GM23338 (cell line): ENCODE data around the gene PERCC1. TPM values are rescaled to one million over a fixed set of nuclear protein-coding genes. Genes with fewer than 3 reads are reported as not detected.

Source experiments
- ATAC-seq: fragments of 200-7000 bp; cut with Tn5 transposase; 3 replicates; pipeline ENCODE4 v1.9.1; 2020
- DNase-seq: peaks from one replicate; pipeline ENCODE4 v3.0.0-alpha.2; 2015; ENCODE audit warnings: low spot score
- H2AFZ ChIP-seq: fragments of 200-600 bp; sonication (generic); 2 replicates; pipeline ENCODE4 v1.8.0; 2016; ENCODE audit warnings: antibody characterized with exemption, mild to moderate bottlenecking, moderate library complexity
- H3F3A ChIP-seq: fragments of 200-600 bp; sonication (generic); replicated peaks from 2 replicates; pipeline ENCODE4 v1.8.0; 2017; ENCODE audit warnings: antibody characterized with exemption, mixed run types, low read depth
- H3K27ac ChIP-seq: fragments of 200-600 bp; sonication (generic); 2 replicates; pipeline ENCODE4 v1.6.1; 2016; ENCODE audit warnings: low read depth
- H3K27me3 ChIP-seq: fragments of 200-600 bp; sonication (generic); 2 replicates; pipeline ENCODE4 v1.8.0; 2016; ENCODE audit warnings: mild to moderate bottlenecking, mixed run types, moderate library complexity; ENCODE audit not compliant: insufficient read depth
- H3K36me3 ChIP-seq: fragments of 200-600 bp; sonication (generic); 2 replicates; pipeline ENCODE4 v1.8.0; 2016; ENCODE audit warnings: mild to moderate bottlenecking; ENCODE audit not compliant: insufficient read depth
- H3K4me1 ChIP-seq: fragments of 200-600 bp; sonication (generic); 2 replicates; pipeline ENCODE4 v1.8.0; 2016; ENCODE audit warnings: mild to moderate bottlenecking, moderate library complexity; ENCODE audit not compliant: insufficient read depth
- H3K4me2 ChIP-seq: fragments of 200-600 bp; sonication (generic); 2 replicates; pipeline ENCODE4 v1.7.1; 2017; ENCODE audit warnings: mixed run types
- H3K4me3 ChIP-seq: fragments of 200-600 bp; sonication (generic); 2 replicates; pipeline ENCODE4 v1.6.1; 2016; ENCODE audit warnings: mixed run types
- H3K79me2 ChIP-seq: fragments of 200-600 bp; sonication (generic); replicated peaks from 2 replicates; pipeline ENCODE4 v1.8.0; 2017; ENCODE audit warnings: mild to moderate bottlenecking; ENCODE audit not compliant: insufficient read depth
- H3K9me2 ChIP-seq: fragments of 200-600 bp; sonication (generic); 2 replicates; pipeline ENCODE4 v1.8.0; 2017; ENCODE audit not compliant: insufficient read depth
- H4K20me1 ChIP-seq: fragments of 200-600 bp; sonication (generic); replicated peaks from 2 replicates; pipeline ENCODE4 v1.8.0; 2017; ENCODE audit warnings: mild to moderate bottlenecking; ENCODE audit not compliant: insufficient read depth
- H3K27ac Mint-ChIP-seq: 2 replicates; pipeline ENCODE4 v1.8.0; 2020; ENCODE audit warnings: inconsistent platforms, mild to moderate bottlenecking, moderate library complexity, mixed read lengths
- H3K27me3 Mint-ChIP-seq: 3 replicates; pipeline ENCODE4 v1.8.0; 2022; ENCODE audit warnings: low read depth, mild to moderate bottlenecking, moderate library complexity, mixed read lengths, inconsistent platforms; ENCODE audit not compliant: insufficient read depth, poor library complexity
- H3K36me3 Mint-ChIP-seq: 3 replicates; pipeline ENCODE4 v1.8.0; 2021; ENCODE audit warnings: low read depth, mild to moderate bottlenecking, inconsistent platforms, moderate library complexity, mixed read lengths
- H3K4me1 Mint-ChIP-seq: 3 replicates; pipeline ENCODE4 v1.8.0; 2020; ENCODE audit warnings: mild to moderate bottlenecking, inconsistent platforms, mixed read lengths
- H3K4me3 Mint-ChIP-seq: 3 replicates; pipeline ENCODE4 v1.8.0; 2021; ENCODE audit warnings: moderate library complexity, mild to moderate bottlenecking, inconsistent platforms, mixed read lengths
- H3K9me3 Mint-ChIP-seq: 3 replicates; pipeline ENCODE4 v1.8.0; 2020; ENCODE audit warnings: moderate library complexity, mild to moderate bottlenecking, inconsistent platforms, mixed read lengths
- CREB1 ChIP-seq: fragments of 250-450 bp; sonication (Bioruptor Pico); IDR thresholded peaks from 2 replicates; pipeline ENCODE4 v1.5.0; 2020; ENCODE audit warnings: low read depth, mild to moderate bottlenecking, moderate library complexity
- EZH2phosphoT487 ChIP-seq: fragments of 200-600 bp; sonication (generic); IDR thresholded peaks from one replicate; pipeline ENCODE4 v1.8.1; 2018; ENCODE audit warnings: antibody characterized with exemption; ENCODE audit not compliant: unreplicated experiment
- JUNB ChIP-seq: IDR thresholded peaks from one replicate; pipeline ENCODE4 v1.6.1; 2016; ENCODE audit warnings: antibody characterized with exemption; ENCODE audit not compliant: unreplicated experiment
- NANOG ChIP-seq: IDR thresholded peaks from 2 replicates; pipeline ENCODE4 v1.6.1; 2016; ENCODE audit warnings: antibody characterized with exemption, borderline replicate concordance
- POLR2AphosphoS5 ChIP-seq: IDR thresholded peaks from 2 replicates; pipeline ENCODE4 v1.6.1; 2016; ENCODE audit warnings: antibody characterized with exemption, low read depth
- STAT1 ChIP-seq: IDR thresholded peaks from one replicate; pipeline ENCODE4 v1.6.1; 2016; ENCODE audit warnings: antibody characterized with exemption; ENCODE audit not compliant: unreplicated experiment
- ZNF114 ChIP-seq: fragments of 250-450 bp; sonication (Bioruptor Pico); IDR thresholded peaks from 2 replicates; pipeline ENCODE4 v1.5.0; 2020; ENCODE audit warnings: mild to moderate bottlenecking, moderate library complexity
- ZNF331 ChIP-seq: fragments of 250-450 bp; sonication (Bioruptor Pico); IDR thresholded peaks from 2 replicates; pipeline ENCODE4 v1.5.0; 2020; ENCODE audit warnings: low read depth, mild to moderate bottlenecking, moderate library complexity
- polyA plus RNA-seq: library from polyadenylated mRNA; unstranded; fragments of >200 nt; fragmentation: Nextera tagmentation; extraction: Ambion mirVana; gene quantifications from 2 replicates; pipeline ENCODE4 v1.2.1, GENCODE V29; 2016
- total RNA-seq: library from RNA; depleted of rRNA; stranded (reverse); fragments of >200 nt; shearing (Covaris generic); gene quantifications from 2 replicates; pipeline ENCODE4 v1.2.3, GENCODE V29; 2014
- TF ChIP-seq, protein P1 (sequence below), 2 experiments: fragments of 200-600 bp in 1 of 2; sonication (generic) in 1 of 2; conservative IDR thresholded peaks; 2 replicates each; pipeline versions ENCODE4 v1.5.1 to v1.6.1; 2016 to 2017; ENCODE audit warnings: antibody characterized with exemption in 2 of 2, low read depth in 2 of 2, mild to moderate bottlenecking in 2 of 2, moderate library complexity in 1 of 2
- TF ChIP-seq, protein P2 (sequence below): IDR thresholded peaks from 2 replicates; pipeline ENCODE4 v1.6.1; 2016; ENCODE audit warnings: antibody characterized with exemption
- TF ChIP-seq, protein P3 (sequence below): IDR thresholded peaks from one replicate; pipeline ENCODE4 v1.6.1; 2018; ENCODE audit warnings: antibody characterized with exemption; ENCODE audit not compliant: unreplicated experiment

PERCC1 gene
- total and polyA plus RNA-seq, 2 experiments from 2014 or later: not detected

DNA sequence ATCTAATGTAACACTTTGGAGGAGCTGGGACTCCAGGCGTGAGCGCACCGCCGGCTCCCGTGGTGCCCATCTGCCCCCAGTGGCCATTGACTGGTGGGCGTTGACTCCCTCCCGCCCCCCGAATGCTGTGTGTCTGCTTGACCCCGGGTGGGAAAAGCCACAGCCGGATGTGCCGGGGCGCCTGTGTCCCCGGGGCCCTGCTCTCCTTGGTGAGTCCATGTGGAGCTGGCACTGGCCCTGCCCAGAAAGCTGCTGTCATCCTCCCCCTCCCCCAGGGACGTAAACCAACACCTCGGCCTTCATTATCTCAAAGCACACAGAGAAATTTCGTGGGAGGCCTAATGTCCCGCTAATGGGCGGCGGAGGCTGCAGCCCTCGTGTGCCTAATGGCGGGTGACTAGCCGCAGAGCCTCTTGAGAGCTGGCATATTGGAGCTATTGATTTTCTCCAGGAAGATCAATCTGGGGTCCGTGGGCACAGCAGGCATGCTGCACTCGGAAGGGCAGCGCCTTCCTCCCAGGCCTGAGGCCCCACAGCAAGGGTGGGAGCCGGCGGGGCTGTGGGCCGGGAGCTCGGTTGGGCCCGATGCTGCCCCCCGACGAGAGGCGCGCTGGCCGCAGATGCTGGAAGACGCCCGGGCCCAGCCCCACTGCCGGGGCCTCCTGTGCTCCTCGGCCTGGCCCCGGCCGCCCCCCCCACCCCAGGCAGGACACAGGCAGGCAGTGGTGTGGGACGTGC lies 4.0 kb upstream of the PERCC1 start:
- no peaks in the 10 kb centered on the region for H3K36me3 ChIP-seq
- peak; percentile 38 for ATAC-seq
- peaks cover 8% of the 10 kb centered on the region for H3K27me3 Mint-ChIP-seq

DNA sequence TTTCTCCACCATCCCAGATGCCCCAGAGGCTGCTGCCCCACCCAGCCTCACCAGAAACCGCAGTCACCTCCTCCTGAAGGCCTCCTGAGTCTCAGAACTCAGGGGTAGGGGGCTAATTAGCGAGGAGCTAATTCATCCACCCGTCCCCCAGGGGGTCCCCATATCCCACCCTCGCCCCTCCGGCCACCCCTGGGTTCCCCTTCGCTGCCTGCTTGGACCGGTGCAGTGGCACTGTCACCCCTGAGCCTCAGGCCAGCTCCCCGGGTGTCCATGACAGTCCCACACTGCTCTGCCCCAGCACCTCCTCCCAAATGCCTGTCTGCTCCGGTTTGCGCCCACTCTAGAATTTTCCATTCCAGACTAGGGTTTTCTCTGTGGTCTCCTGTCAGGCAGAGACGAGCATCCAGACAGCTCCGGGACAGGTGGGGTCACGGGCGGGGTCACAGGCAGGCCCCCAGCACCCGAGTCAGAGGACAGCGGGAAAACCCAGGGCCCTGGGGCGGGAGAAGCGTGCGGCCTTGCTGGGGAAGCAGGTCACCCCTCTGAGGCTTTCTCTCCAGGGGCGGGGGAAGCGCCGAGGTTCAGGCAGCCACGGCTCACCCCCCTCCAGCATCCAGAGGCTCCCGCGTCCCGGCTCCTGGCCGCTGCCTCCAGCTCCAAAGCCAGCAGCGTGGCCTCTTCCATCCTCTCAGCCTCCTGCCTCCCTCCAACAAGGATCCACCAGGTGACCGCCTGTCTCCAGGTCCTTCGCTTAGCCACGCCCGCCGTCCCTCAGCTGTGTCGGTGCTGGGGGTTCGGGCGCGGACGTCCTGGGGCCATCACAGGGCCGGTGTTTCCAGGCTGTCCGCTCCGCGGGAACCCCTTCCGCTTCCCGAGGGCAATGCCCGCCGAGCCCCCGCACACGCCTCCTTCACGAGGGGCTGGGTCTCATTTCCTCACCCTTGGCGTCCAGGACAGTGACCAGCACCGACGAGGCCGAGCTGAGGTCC lies 3.1 kb upstream of the PERCC1 start:
- ATAC-seq (peak; percentile 2; the same call in 1 of the 3 replicates), DNase-seq (no peak)
- no peak overlapping the region for H3K27ac Mint-ChIP-seq
- Histone ChIP-seq H3K36me3 (no peaks in the 10 kb centered on the region), H3K4me3 (no peak overlapping the region), H3K4me1 (no peaks in the 10 kb centered on the region), H3K27me3 (no peaks in the 10 kb centered on the region), H2AFZ (peak overlapping the region; percentile 43), H3K4me2 (no peak overlapping the region), H3K9me2 (no peaks in the 10 kb centered on the region), H3F3A (no peaks in the 10 kb centered on the region), H4K20me1 (no peaks in the 10 kb centered on the region), H3K27ac (no peak overlapping the region), H3K79me2 (no peaks in the 10 kb centered on the region)
- H3K9me3 Mint-ChIP-seq: no peaks in the 10 kb centered on the region; the same call in 2 of the 3 replicates
- H3K4me1 Mint-ChIP-seq: no peaks in the 10 kb centered on the region
- peaks cover 9% of the 10 kb centered on the region for H3K27me3 Mint-ChIP-seq
- no peaks in the 10 kb centered on the region for H3K36me3 Mint-ChIP-seq
- no peak overlapping the region for H3K4me3 Mint-ChIP-seq
- TF ChIP-seq EZH2phosphoT487: no peak
- no peak for TF ChIP-seq STAT1
- no peak for TF ChIP-seq ZNF331
- TF ChIP-seq, protein P1, sequence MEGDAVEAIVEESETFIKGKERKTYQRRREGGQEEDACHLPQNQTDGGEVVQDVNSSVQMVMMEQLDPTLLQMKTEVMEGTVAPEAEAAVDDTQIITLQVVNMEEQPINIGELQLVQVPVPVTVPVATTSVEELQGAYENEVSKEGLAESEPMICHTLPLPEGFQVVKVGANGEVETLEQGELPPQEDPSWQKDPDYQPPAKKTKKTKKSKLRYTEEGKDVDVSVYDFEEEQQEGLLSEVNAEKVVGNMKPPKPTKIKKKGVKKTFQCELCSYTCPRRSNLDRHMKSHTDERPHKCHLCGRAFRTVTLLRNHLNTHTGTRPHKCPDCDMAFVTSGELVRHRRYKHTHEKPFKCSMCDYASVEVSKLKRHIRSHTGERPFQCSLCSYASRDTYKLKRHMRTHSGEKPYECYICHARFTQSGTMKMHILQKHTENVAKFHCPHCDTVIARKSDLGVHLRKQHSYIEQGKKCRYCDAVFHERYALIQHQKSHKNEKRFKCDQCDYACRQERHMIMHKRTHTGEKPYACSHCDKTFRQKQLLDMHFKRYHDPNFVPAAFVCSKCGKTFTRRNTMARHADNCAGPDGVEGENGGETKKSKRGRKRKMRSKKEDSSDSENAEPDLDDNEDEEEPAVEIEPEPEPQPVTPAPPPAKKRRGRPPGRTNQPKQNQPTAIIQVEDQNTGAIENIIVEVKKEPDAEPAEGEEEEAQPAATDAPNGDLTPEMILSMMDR (conservative IDR thresholded peaks at IDR 0.05; ENCODE audit: low read depth in 2 of 2): no peak
- TF ChIP-seq, protein P2, sequence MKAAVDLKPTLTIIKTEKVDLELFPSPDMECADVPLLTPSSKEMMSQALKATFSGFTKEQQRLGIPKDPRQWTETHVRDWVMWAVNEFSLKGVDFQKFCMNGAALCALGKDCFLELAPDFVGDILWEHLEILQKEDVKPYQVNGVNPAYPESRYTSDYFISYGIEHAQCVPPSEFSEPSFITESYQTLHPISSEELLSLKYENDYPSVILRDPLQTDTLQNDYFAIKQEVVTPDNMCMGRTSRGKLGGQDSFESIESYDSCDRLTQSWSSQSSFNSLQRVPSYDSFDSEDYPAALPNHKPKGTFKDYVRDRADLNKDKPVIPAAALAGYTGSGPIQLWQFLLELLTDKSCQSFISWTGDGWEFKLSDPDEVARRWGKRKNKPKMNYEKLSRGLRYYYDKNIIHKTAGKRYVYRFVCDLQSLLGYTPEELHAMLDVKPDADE: no peak
- TF ChIP-seq JUNB: no peak
- TF ChIP-seq CREB1 (CRISPR knock-in tag): no peak
- TF ChIP-seq, protein P3, sequence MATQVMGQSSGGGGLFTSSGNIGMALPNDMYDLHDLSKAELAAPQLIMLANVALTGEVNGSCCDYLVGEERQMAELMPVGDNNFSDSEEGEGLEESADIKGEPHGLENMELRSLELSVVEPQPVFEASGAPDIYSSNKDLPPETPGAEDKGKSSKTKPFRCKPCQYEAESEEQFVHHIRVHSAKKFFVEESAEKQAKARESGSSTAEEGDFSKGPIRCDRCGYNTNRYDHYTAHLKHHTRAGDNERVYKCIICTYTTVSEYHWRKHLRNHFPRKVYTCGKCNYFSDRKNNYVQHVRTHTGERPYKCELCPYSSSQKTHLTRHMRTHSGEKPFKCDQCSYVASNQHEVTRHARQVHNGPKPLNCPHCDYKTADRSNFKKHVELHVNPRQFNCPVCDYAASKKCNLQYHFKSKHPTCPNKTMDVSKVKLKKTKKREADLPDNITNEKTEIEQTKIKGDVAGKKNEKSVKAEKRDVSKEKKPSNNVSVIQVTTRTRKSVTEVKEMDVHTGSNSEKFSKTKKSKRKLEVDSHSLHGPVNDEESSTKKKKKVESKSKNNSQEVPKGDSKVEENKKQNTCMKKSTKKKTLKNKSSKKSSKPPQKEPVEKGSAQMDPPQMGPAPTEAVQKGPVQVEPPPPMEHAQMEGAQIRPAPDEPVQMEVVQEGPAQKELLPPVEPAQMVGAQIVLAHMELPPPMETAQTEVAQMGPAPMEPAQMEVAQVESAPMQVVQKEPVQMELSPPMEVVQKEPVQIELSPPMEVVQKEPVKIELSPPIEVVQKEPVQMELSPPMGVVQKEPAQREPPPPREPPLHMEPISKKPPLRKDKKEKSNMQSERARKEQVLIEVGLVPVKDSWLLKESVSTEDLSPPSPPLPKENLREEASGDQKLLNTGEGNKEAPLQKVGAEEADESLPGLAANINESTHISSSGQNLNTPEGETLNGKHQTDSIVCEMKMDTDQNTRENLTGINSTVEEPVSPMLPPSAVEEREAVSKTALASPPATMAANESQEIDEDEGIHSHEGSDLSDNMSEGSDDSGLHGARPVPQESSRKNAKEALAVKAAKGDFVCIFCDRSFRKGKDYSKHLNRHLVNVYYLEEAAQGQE: no peak
- no peak for TF ChIP-seq NANOG
- no peak for TF ChIP-seq POLR2AphosphoS5
- no peak for TF ChIP-seq ZNF114 (CRISPR knock-in tag)

More for the DNA sequence above, 4.0 kb upstream of the PERCC1 start:
- no peak overlapping the region; the same call in 1 of the 2 replicates for H2AFZ ChIP-seq
- H3K27me3 ChIP-seq: no peaks in the 10 kb centered on the region
- no peak overlapping the region for H3K4me3 Mint-ChIP-seq
- no peak overlapping the region for H3K4me3 ChIP-seq
- no peaks in the 10 kb centered on the region; the same call in 2 of the 3 replicates for H3K9me3 Mint-ChIP-seq
- no peaks in the 10 kb centered on the region for H3F3A ChIP-seq
- TF ChIP-seq STAT1: no peak
- TF ChIP-seq, protein P1 (conservative IDR thresholded peaks at IDR 0.05; ENCODE audit: low read depth in 2 of 2): peak in 1 of 2 experiments; percentile 7; a peak in 1 of 4 replicates
- no peaks in the 10 kb centered on the region for H3K79me2 ChIP-seq
- H3K4me1 ChIP-seq: no peaks in the 10 kb centered on the region
- no peaks in the 10 kb centered on the region for H3K36me3 Mint-ChIP-seq
- H4K20me1 ChIP-seq: no peaks in the 10 kb centered on the region
- H3K27ac ChIP-seq: no peak overlapping the region
- 0 out of 3 replicates have a peak, but pooled peaks cover 2% of the 10 kb centered on the region for H3K4me1 Mint-ChIP-seq
- peak; percentile 44 for DNase-seq
- H3K4me2 ChIP-seq: no peak overlapping the region
- H3K9me2 ChIP-seq: no peaks in the 10 kb centered on the region
- no peak overlapping the region; the same call in 1 of the 2 replicates for H3K27ac Mint-ChIP-seq
